Mesothelial cell of epicardium (in vitro differentiated cells): ENCODE measurements around the gene MB21D2. TPM values are rescaled to one million over a fixed set of nuclear protein-coding genes. Genes with fewer than 3 reads are reported as not detected.

Experiments
- DNase-seq, 2 experiments: peaks; one replicate each; pipeline ENCODE4 v3.0.0; 2021; ENCODE audit warnings: low spot score in 2 of 2; ENCODE audit not compliant: unreplicated experiment in 2 of 2
- H3K27ac Mint-ChIP-seq: 2 replicates; pipeline ENCODE4 v1.8.0; 2021; ENCODE audit warnings: mixed read lengths
- H3K27me3 Mint-ChIP-seq: 2 replicates; pipeline ENCODE4 v1.8.0; 2021; ENCODE audit warnings: low read depth, mixed read lengths
- H3K36me3 Mint-ChIP-seq: 2 replicates; pipeline ENCODE4 v1.8.0; 2021; ENCODE audit warnings: mixed read lengths
- H3K4me1 Mint-ChIP-seq: 2 replicates; pipeline ENCODE4 v1.8.0; 2021; ENCODE audit warnings: mixed read lengths
- H3K4me3 Mint-ChIP-seq: 2 replicates; pipeline ENCODE4 v1.8.0; 2021; ENCODE audit warnings: mild to moderate bottlenecking, moderate library complexity, mixed read lengths
- H3K9me3 Mint-ChIP-seq: 2 replicates; pipeline ENCODE4 v1.8.0; 2021; ENCODE audit warnings: mixed read lengths
- total RNA-seq: library from RNA; stranded (reverse); gene quantifications from 3 replicates; pipeline ENCODE4 v1.2.1, GENCODE V29; 2021
- TF ChIP-seq, protein P1 (sequence below): fragments of 200-600 bp; sonication (generic); IDR thresholded peaks from one replicate; pipeline ENCODE4 v1.5.0; 2021; ENCODE audit warnings: antibody characterized with exemption; ENCODE audit not compliant: unreplicated experiment

The MB21D2 gene
- total RNA-seq, 1 donor from 2014 or later: 8.5 TPM

DNA sequence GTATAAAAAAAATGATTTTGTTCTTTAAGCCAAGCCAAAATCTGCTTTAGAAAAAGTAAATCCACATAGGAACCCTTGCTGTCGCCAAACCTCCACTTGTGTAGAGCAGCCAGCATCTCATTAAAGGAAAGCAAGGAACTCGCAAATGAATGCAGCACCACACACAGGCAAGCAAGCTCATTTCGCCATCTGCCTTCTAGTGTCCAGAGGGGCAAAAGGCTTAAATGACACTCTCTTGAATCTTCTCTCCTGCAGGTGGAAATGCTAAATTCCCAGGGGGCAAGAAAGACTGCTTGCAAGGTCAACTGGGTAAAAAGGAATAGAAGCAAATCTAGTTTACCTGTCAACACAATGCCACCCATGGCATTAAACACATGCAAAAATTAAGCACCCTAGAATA lies 2.4 kb downstream of the MB21D2 start:
- peaks cover 16% of the 10 kb centered on the region for H3K4me1 Mint-ChIP-seq
- H3K36me3 Mint-ChIP-seq: no peaks in the 10 kb centered on the region
- DNase-seq: no peak
- peak overlapping the region; percentile 91 for H3K4me3 Mint-ChIP-seq
- TF ChIP-seq, protein P1, sequence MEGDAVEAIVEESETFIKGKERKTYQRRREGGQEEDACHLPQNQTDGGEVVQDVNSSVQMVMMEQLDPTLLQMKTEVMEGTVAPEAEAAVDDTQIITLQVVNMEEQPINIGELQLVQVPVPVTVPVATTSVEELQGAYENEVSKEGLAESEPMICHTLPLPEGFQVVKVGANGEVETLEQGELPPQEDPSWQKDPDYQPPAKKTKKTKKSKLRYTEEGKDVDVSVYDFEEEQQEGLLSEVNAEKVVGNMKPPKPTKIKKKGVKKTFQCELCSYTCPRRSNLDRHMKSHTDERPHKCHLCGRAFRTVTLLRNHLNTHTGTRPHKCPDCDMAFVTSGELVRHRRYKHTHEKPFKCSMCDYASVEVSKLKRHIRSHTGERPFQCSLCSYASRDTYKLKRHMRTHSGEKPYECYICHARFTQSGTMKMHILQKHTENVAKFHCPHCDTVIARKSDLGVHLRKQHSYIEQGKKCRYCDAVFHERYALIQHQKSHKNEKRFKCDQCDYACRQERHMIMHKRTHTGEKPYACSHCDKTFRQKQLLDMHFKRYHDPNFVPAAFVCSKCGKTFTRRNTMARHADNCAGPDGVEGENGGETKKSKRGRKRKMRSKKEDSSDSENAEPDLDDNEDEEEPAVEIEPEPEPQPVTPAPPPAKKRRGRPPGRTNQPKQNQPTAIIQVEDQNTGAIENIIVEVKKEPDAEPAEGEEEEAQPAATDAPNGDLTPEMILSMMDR: no peak
- no peaks in the 10 kb centered on the region for H3K9me3 Mint-ChIP-seq
- no peak overlapping the region for H3K27ac Mint-ChIP-seq
- peaks cover 22% of the 10 kb centered on the region for H3K27me3 Mint-ChIP-seq

GRCh38 chr3:192914848-192915247 lies 2.8 kb downstream of the MB21D2 start:
- no peak for DNase-seq
- Mint-ChIP-seq H3K4me1 (peaks cover 16% of the 10 kb centered on the region), H3K27ac (no peak overlapping the region), H3K4me3 (no peak overlapping the region), H3K36me3 (no peaks in the 10 kb centered on the region), H3K27me3 (peaks cover 20% of the 10 kb centered on the region), H3K9me3 (no peaks in the 10 kb centered on the region)
- TF ChIP-seq, protein P1: no peak

DNA sequence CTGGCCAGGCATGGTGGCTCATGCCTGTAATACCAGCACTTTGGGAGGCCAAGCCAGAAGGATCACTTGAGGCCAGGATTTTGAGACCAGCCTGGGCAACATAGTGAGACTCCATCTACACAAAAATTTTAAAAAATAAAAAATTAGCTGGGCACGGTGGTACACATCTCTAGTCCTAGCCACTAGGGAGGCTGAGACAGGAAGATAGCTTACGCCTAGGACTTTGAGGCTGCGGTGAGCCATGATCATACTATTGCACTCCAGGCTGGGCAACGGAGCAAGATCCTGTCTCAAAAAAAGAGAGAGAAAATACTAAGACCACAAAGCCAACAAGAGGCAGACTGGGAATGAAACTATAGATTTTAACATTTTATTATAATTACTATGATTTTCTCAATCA lies 4.1 kb downstream of the MB21D2 start:
- no peak overlapping the region for H3K27ac Mint-ChIP-seq
- TF ChIP-seq, protein P1: no peak
- H3K9me3 Mint-ChIP-seq: no peaks in the 10 kb centered on the region
- no peak for DNase-seq
- peaks cover 16% of the 10 kb centered on the region for H3K4me1 Mint-ChIP-seq
- H3K27me3 Mint-ChIP-seq: peaks cover 15% of the 10 kb centered on the region
- no peak overlapping the region for H3K4me3 Mint-ChIP-seq
- H3K36me3 Mint-ChIP-seq: no peaks in the 10 kb centered on the region

DNA sequence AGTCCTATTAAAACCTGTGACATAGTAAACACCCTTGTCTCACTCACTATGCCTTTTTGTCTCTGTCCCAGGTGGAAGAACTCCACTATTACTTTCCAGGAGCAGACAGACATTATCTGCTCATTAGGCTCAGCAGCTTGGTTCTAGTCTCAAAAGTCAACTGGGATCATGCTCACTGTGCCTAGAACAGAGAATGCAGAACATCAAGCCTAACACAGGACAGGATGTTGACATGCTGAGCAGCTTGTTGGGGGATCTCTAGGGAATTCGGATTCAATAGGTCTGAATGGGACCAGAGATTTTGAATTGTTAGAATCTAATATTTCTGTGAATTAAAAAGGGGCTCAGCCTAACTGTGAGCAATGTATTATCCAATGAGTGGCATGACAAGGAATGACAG lies 6.4 kb downstream of the MB21D2 start:
- H3K36me3 Mint-ChIP-seq: peaks cover 1% of the 10 kb centered on the region
- TF ChIP-seq, protein P1: no peak
- H3K9me3 Mint-ChIP-seq: no peaks in the 10 kb centered on the region
- peaks cover 15% of the 10 kb centered on the region for H3K27me3 Mint-ChIP-seq
- no peak for DNase-seq
- no peak overlapping the region for H3K27ac Mint-ChIP-seq
- H3K4me3 Mint-ChIP-seq: no peak overlapping the region
- H3K4me1 Mint-ChIP-seq: peaks cover 35% of the 10 kb centered on the region

DNA sequence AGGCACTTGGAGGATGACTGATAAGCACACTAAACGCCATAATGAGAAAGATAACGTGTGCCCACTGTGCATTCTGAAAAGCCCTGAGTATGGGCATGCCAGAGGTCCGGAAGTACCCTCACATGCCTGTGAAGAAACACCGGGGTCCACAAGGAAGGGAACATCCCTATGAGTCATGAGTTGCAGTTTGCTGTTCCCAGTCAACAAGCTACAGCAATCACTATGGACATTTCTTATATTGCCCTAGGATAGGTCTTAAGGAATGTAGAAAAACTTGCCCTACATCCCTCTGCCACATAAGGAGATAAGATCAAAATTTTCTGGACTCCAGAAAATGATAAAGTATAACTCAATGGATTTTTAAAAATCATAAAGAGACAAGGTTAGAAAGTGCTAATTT lies 9.9 kb downstream of the MB21D2 start:
- H3K9me3 Mint-ChIP-seq: no peaks in the 10 kb centered on the region
- TF ChIP-seq, protein P1: no peak
- H3K27me3 Mint-ChIP-seq: no peaks in the 10 kb centered on the region
- H3K4me1 Mint-ChIP-seq: peaks cover 33% of the 10 kb centered on the region
- no peak for DNase-seq
- peak overlapping the region; percentile 96 for H3K27ac Mint-ChIP-seq
- H3K36me3 Mint-ChIP-seq: peaks cover 1% of the 10 kb centered on the region
- no peak overlapping the region for H3K4me3 Mint-ChIP-seq

DNA sequence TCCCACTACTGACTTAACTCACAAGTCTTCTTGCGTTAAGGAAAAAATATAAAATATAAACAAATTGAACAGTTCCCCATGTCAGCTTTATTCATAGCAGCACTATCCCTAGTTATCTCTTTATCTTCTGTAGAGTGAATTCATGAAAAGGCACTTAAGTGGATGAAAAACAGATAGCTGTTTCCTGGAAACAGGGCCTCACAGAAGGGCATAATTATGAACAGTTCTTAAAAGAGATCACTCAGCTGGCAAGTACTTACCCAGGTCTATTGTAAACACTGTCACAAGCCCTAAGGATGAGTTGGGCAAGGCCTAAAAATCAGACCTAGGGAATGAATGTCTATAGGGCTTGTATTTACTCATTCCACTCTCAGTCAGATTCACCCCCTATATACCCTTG lies 10.7 kb downstream of the MB21D2 start:
- DNase-seq: no peak
- Mint-ChIP-seq H3K27me3 (no peaks in the 10 kb centered on the region), H3K36me3 (peaks cover 1% of the 10 kb centered on the region), H3K27ac (peak overlapping the region; percentile 96), H3K9me3 (no peaks in the 10 kb centered on the region), H3K4me3 (no peak overlapping the region), H3K4me1 (peaks cover 33% of the 10 kb centered on the region)
- TF ChIP-seq, protein P1: no peak
